HepG2 (cell line): ENCODE data around the gene WWC2. TPM values are rescaled to one million over a fixed set of nuclear protein-coding genes. Genes with fewer than 3 reads are reported as not detected.
A peak's percentile ranks its signal among the peaks of the same experiment; 100 is the strongest.

Source experiments
- ATAC-seq: fragments of 200-7000 bp; cut with Tn5 transposase; 3 replicates; pipeline ENCODE4 v1.9.1; 2020; ENCODE audit warnings: mild to moderate bottlenecking, moderate library complexity
- BruUV-seq: library from RNA; stranded (reverse); fragments of 400-500 nt; replicated peaks from 2 replicates; lab custom pipeline; 2021; lab: Mats Ljungman, UMichigan
- CTCF ChIA-PET: fragments of 300-600 bp; formaldehyde crosslinking; extraction: SDS; loops from one replicate; lab custom pipeline; 2021; ENCODE audit warnings: low total read pairs, inconsistent platforms, low intra/inter-chr PET ratio; lab: Yijun Ruan, JAX
- POLR2A ChIA-PET: fragments of 350-600 bp; sonication (Branson Sonifier 250); formaldehyde crosslinking; loops from one replicate; lab custom pipeline; 2020; ENCODE audit warnings: antibody characterized with exemption, inconsistent platforms; lab: Yijun Ruan, JAX
- DNase-seq: peaks from one replicate; pipeline ENCODE4 v3.0.0-alpha.2; 2015; ENCODE audit warnings: low spot score
- FAIRE-seq: peaks from 3 replicates; lab custom pipeline; 2011; peaks lifted over from hg19 to GRCh38; lab: Jason Lieb, UNC
- H2AFZ ChIP-seq: one replicate; pipeline ENCODE4 v1.6.1; 2011; ENCODE audit warnings: low read length, inconsistent platforms
- H3K27ac ChIP-seq: fragments of 300-600 bp; 3 replicates; pipeline ENCODE4 v1.8.0; 2011; ENCODE audit warnings: mixed run types, mild to moderate bottlenecking, mixed read lengths, low read length, inconsistent platforms; ENCODE audit not compliant: insufficient read depth; ENCODE audit errors: extremely low read length
- H3K27me3 ChIP-seq, 2 experiments: fragments of 200-600 bp in 1 of 2; 2 replicates in 1 of 2; 3 replicates in 1 of 2; pipeline versions ENCODE4 v1.6.0 to v1.8.0; 2011; ENCODE audit warnings: low read length in 2 of 2, mild to moderate bottlenecking in 2 of 2, moderate library complexity in 2 of 2, inconsistent platforms in 1 of 2; ENCODE audit not compliant: insufficient read depth in 2 of 2, control insufficient read depth in 1 of 2
- H3K36me3 ChIP-seq, 2 experiments: fragments of 200-600 bp in 1 of 2; replicated peaks in 1 of 2; 2 replicates in 1 of 2; 3 replicates in 1 of 2; pipeline versions ENCODE4 v1.5.1 to v1.8.0; 2011; ENCODE audit warnings: low read length in 2 of 2, inconsistent platforms in 1 of 2; ENCODE audit not compliant: insufficient read depth in 2 of 2, control insufficient read depth in 1 of 2
- H3K4me1 ChIP-seq: 2 replicates; pipeline ENCODE4 v1.5.1; 2012; ENCODE audit warnings: low read length, inconsistent platforms; ENCODE audit not compliant: insufficient read depth
- H3K4me2 ChIP-seq: 2 replicates; pipeline ENCODE4 v1.6.0; 2011; ENCODE audit warnings: low read depth, low read length, inconsistent platforms
- H3K4me3 ChIP-seq, 3 experiments: fragments of 200-600 bp in 1 of 3; sonication (generic), shearing (Covaris generic) in 1 of 3; replicated peaks in 1 of 3; 2 replicates each; pipeline ENCODE4 v1.5.1; 2011 to 2016; ENCODE audit warnings: low read length in 3 of 3, inconsistent platforms in 2 of 3, low read depth in 2 of 3, mild to moderate bottlenecking in 2 of 3, control low read depth in 1 of 3, mixed read lengths in 1 of 3; ENCODE audit not compliant: insufficient read depth in 1 of 3
- H3K79me2 ChIP-seq: one replicate; pipeline ENCODE4 v1.6.1; 2011; ENCODE audit warnings: low read length, inconsistent platforms; ENCODE audit not compliant: insufficient read depth
- H3K9ac ChIP-seq: 2 replicates; pipeline ENCODE4 v1.6.0; 2011; ENCODE audit warnings: mild to moderate bottlenecking, low read depth, low read length, inconsistent platforms; ENCODE audit not compliant: insufficient read depth
- H3K9me3 ChIP-seq: 2 replicates; pipeline ENCODE4 v1.5.1; 2012; ENCODE audit warnings: mild to moderate bottlenecking, low read length
- H4K20me1 ChIP-seq: 2 replicates; pipeline ENCODE4 v1.6.0; 2011; ENCODE audit warnings: inconsistent platforms, mild to moderate bottlenecking, low read length, moderate library complexity; ENCODE audit not compliant: insufficient read depth
- GABPB1 ChIP-seq: IDR thresholded peaks from 2 replicates; pipeline ENCODE4 v1.6.1; 2016; ENCODE audit warnings: mild to moderate bottlenecking, missing genetic modification reagents, moderate library complexity, missing compliant biosample characterization
- GATA4 ChIP-seq: sonication (generic); IDR thresholded peaks from 2 replicates; pipeline ENCODE4 v1.6.1; 2016; ENCODE audit warnings: antibody characterized with exemption, low read depth, borderline replicate concordance
- GATAD2A ChIP-seq: IDR thresholded peaks from 2 replicates; pipeline ENCODE4 v1.6.1; 2016
- HHEX ChIP-seq: IDR thresholded peaks from 2 replicates; pipeline ENCODE4 v1.6.1; 2016; ENCODE audit warnings: control low read depth
- PPARG ChIP-seq: conservative IDR thresholded peaks from 2 replicates; pipeline ENCODE4 v1.6.1; 2016; ENCODE audit warnings: missing biosample characterization, missing genetic modification reagents
- SIX1 ChIP-seq: sonication (generic); formaldehyde crosslinking; IDR thresholded peaks from 2 replicates; pipeline ENCODE4 v1.4.0; 2020; ENCODE audit warnings: missing genetic modification reagents, borderline replicate concordance
- SSRP1 ChIP-seq: IDR thresholded peaks from 2 replicates; pipeline ENCODE4 v1.6.1; 2016; ENCODE audit warnings: control low read depth
- ZNF275 ChIP-seq: sonication (generic); formaldehyde crosslinking; IDR thresholded peaks from 2 replicates; pipeline ENCODE4 v1.8.0; 2022; ENCODE audit warnings: missing genetic modification reagents, mild to moderate bottlenecking, inconsistent platforms, borderline replicate concordance
- WGBS: methylation state at CpG from one replicate; pipeline ENCODE4 v1.1.6; 2017; ENCODE audit warnings: low lambda C conversion rate; 5-methylcytosine and 5-hydroxymethylcytosine counted together
- in situ Hi-C: cut with HindIII; loops from 2 replicates; pipeline ENCODE4 v1.10.0; 2017; ENCODE audit warnings: low pct_unique_long_range_greater_than_20kb; ENCODE audit not compliant: extremely low pct_ligation_motif_present
- intact Hi-C: fragments of 100-400 bp; cut with micrococcal nuclease; formaldehyde crosslinking; loops from one replicate; pipeline ENCODE4 v1.10.0; 2022; ENCODE audit not compliant: unreplicated experiment
- polyA plus RNA-seq, 8 experiments: library from polyadenylated mRNA; depleted of rRNA in 3 of 8; stranded (reverse) in 7 of 8; unstranded in 1 of 8; fragments of >200 nt; fragmentation: Illumina TruSeq in 4 of 8; extraction: Trizol in 4 of 8; gene quantifications; 2 replicates each; pipeline versions ENCODE4 v1.2.1 to v1.2.3, GENCODE V29; 2011 to 2016; ENCODE audit warnings: low read depth in 4 of 8, missing spikeins in 1 of 8, mixed read lengths in 1 of 8; ENCODE audit not compliant: insufficient read depth in 1 of 8
- total RNA-seq, 5 experiments: library from RNA; depleted of rRNA; stranded (reverse); fragments of >200 nt; fragmentation: Illumina TruSeq; extraction: Trizol; gene quantifications; 2 replicates each; pipeline ENCODE4 v1.2.3, GENCODE V29; 2016; ENCODE audit warnings: low read depth in 1 of 5
- TF ChIP-seq, protein P1 (sequence below): sonication (generic); formaldehyde crosslinking; IDR thresholded peaks from 2 replicates; pipeline ENCODE4 v1.5.0; 2020; ENCODE audit warnings: mild to moderate bottlenecking, missing genetic modification reagents
- TF ChIP-seq, protein P2 (sequence below): sonication (generic); formaldehyde crosslinking; IDR thresholded peaks from 2 replicates; pipeline ENCODE4 v1.5.1; 2020; ENCODE audit warnings: mild to moderate bottlenecking, moderate library complexity, missing genetic modification reagents

The WWC2 gene
- total and polyA plus RNA-seq, 2 of the 13 experiments (the other 11 are each of a cell fraction or from before 2014, with no cell fraction given), result 40.0 to 50.1 TPM

GRCh38 chr4:183171484-183172267 lies 72.6 kb downstream of the WWC2 start (continued):
- no peak for TF ChIP-seq ZNF275 (CRISPR knock-in tag)
- TF ChIP-seq, all 625 proteins: peak for 53

- no TSS peak for BruUV-seq
- ChIA-PET POLR2A (interaction anchor here (1.6 kb wide), 1 partner anchor 63 kb away, joined by 4 read pairs; no protein-coding TSS in a partner anchor), CTCF (no interaction called here)
- H3K4me3 ChIP-seq, result no peak overlapping the region
- no peak overlapping the region for H3K9ac ChIP-seq
- H4K20me1 ChIP-seq, result peaks cover 9% of the 10 kb centered on the region; the same call in 1 of the 2 replicates
- 74% methylated on average over 1 of the region's 1 CpG for WGBS
- intact Hi-C loops, result loop anchor here (5.0 kb wide), 1 partner anchor 71 kb away; no protein-coding TSS in a partner anchor
- peak overlapping the region; percentile 71; the same call in 1 of the 2 replicates for H3K4me2 ChIP-seq
- TF ChIP-seq GATAD2A (CRISPR knock-in tag) (0 out of 2 replicates have a peak, but pooled peaks have one; percentile 7), SSRP1 (CRISPR knock-in tag) (no peak), GATA4 (no peak), SIX1 (no peak), PPARG (CRISPR knock-in tag) (no peak), HHEX (no peak), GABPB1 (CRISPR knock-in tag) (no peak)
- TF ChIP-seq, protein P1, sequence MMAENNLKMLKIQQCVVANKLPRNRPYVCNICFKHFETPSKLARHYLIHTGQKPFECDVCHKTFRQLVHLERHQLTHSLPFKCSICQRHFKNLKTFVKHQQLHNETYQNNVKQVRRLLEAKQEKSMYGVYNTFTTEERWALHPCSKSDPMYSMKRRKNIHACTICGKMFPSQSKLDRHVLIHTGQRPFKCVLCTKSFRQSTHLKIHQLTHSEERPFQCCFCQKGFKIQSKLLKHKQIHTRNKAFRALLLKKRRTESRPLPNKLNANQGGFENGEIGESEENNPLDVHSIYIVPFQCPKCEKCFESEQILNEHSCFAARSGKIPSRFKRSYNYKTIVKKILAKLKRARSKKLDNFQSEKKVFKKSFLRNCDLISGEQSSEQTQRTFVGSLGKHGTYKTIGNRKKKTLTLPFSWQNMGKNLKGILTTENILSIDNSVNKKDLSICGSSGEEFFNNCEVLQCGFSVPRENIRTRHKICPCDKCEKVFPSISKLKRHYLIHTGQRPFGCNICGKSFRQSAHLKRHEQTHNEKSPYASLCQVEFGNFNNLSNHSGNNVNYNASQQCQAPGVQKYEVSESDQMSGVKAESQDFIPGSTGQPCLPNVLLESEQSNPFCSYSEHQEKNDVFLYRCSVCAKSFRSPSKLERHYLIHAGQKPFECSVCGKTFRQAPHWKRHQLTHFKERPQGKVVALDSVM, result 0 out of 2 replicates have a peak, but pooled peaks have one; percentile 28
- TF ChIP-seq, protein P2, sequence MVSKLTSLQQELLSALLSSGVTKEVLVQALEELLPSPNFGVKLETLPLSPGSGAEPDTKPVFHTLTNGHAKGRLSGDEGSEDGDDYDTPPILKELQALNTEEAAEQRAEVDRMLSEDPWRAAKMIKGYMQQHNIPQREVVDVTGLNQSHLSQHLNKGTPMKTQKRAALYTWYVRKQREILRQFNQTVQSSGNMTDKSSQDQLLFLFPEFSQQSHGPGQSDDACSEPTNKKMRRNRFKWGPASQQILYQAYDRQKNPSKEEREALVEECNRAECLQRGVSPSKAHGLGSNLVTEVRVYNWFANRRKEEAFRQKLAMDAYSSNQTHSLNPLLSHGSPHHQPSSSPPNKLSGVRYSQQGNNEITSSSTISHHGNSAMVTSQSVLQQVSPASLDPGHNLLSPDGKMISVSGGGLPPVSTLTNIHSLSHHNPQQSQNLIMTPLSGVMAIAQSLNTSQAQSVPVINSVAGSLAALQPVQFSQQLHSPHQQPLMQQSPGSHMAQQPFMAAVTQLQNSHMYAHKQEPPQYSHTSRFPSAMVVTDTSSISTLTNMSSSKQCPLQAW, result no peak
- H3K27me3 ChIP-seq, result no peaks in the 10 kb centered on the region
- no peak for FAIRE-seq
- H3K79me2 ChIP-seq, result peaks cover 90% of the 10 kb centered on the region
- H2AFZ ChIP-seq, result no peak overlapping the region
- DNase-seq, result no peak
- no peaks in the 10 kb centered on the region for H3K36me3 ChIP-seq
- no peaks in the 10 kb centered on the region for H3K9me3 ChIP-seq
- H3K4me1 ChIP-seq, result peaks cover 81% of the 10 kb centered on the region
- no peak for ATAC-seq
- in situ Hi-C loops, result loop anchor here (5.0 kb wide), 1 partner anchor 71 kb away; no protein-coding TSS in a partner anchor
- peak overlapping the region; percentile 58 for H3K27ac ChIP-seq
Observed at GRCh38 chr4:183172881-183173280, 73.8 kb downstream of the WWC2 start.
